Lower leg skin (tissue), 4 donors: ENCODE data around the gene PSPH. TPM values are rescaled to one million over a fixed set of nuclear protein-coding genes. Genes with fewer than 3 reads are reported as not detected.
A peak's percentile ranks its signal among the peaks of the same experiment; 100 is the strongest.
"Not testable (repeated sequence)": the region's sequence is repeated elsewhere in the genome, so short reads cannot be mapped to it uniquely, and the experiment has no call there.

Source experiments
- DNase-seq, 2 donors: peaks; one replicate each; pipeline ENCODE4 v3.0.0-alpha.2; 2019; ENCODE audit warnings: low spot score in 2 of 2
- H3K4me3 ChIP-seq: fragments of 200-600 bp; sonication (generic); 2 replicates; pipeline ENCODE4 v1.5.1; 2017; ENCODE audit warnings: mild to moderate bottlenecking, low read depth; ENCODE audit not compliant: poor library complexity, severe bottlenecking
- POLR2A ChIP-seq, 2 donors: fragments of 450-650 bp; IDR thresholded peaks; one replicate each; pipeline ENCODE4 v1.6.1; 2016 to 2017; ENCODE audit warnings: antibody characterized with exemption in 2 of 2, mild to moderate bottlenecking in 1 of 2, moderate library complexity in 1 of 2
- WGBS, 2 donors: methylation state at CpG; one replicate each; pipeline ENCODE4 v1.1.5; 2018; 5-methylcytosine and 5-hydroxymethylcytosine counted together
- intact Hi-C: fragments of 100-400 bp; cut with DNase I; formaldehyde crosslinking; loops from one replicate; pipeline ENCODE4 v1.15.0; 2023; ENCODE audit warnings: low total_unique reads
- total RNA-seq, 4 donors: library from RNA; depleted of rRNA; stranded (reverse); fragments of >200 nt; gene quantifications; one replicate each; pipeline ENCODE4 v1.1.0, GENCODE V29; 2016
- TF ChIP-seq, protein P1 (sequence below), 3 donors: fragments of 450-650 bp; IDR thresholded peaks; one replicate each; pipeline ENCODE4 v1.5.1; 2016; ENCODE audit warnings: antibody characterized with exemption in 3 of 3, mild to moderate bottlenecking in 3 of 3, moderate library complexity in 2 of 3

The PSPH gene
- total RNA-seq, 4 donors from 2014 or later: 7.4 to 13.1 (median 9.8) TPM

DNA sequence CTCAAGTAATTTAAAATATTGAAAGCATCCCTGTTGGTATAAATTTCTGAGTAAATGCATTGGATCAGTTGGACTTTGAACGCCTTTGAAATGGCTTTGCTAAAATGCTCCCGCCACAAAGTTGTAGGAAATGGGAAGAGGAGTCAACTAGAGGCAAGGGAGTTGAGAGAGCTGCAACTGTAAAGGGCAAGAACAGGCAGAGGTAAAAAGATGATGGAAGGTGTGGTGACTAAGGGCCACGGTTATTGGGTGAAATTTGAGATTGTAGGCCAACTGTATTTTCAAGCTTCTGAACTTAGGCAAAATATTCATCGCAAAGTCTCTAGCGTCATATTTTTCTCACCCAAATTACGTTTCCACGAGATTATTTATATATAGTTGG, 12.2 kb upstream of the PSPH start:
- 66 to 67% methylated on average over 7 of the region's 7 CpGs for WGBS, 2 donors
- no peak overlapping the region for H3K4me3 ChIP-seq
- TF ChIP-seq, protein P1, sequence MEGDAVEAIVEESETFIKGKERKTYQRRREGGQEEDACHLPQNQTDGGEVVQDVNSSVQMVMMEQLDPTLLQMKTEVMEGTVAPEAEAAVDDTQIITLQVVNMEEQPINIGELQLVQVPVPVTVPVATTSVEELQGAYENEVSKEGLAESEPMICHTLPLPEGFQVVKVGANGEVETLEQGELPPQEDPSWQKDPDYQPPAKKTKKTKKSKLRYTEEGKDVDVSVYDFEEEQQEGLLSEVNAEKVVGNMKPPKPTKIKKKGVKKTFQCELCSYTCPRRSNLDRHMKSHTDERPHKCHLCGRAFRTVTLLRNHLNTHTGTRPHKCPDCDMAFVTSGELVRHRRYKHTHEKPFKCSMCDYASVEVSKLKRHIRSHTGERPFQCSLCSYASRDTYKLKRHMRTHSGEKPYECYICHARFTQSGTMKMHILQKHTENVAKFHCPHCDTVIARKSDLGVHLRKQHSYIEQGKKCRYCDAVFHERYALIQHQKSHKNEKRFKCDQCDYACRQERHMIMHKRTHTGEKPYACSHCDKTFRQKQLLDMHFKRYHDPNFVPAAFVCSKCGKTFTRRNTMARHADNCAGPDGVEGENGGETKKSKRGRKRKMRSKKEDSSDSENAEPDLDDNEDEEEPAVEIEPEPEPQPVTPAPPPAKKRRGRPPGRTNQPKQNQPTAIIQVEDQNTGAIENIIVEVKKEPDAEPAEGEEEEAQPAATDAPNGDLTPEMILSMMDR (IDR thresholded peaks at IDR 0.05): no peak
- no peak for TF ChIP-seq POLR2A (IDR thresholded peaks at IDR 0.05)
- intact Hi-C loops: no loop called here
- peak in 1 of 2 donors; percentile 13 for DNase-seq

DNA sequence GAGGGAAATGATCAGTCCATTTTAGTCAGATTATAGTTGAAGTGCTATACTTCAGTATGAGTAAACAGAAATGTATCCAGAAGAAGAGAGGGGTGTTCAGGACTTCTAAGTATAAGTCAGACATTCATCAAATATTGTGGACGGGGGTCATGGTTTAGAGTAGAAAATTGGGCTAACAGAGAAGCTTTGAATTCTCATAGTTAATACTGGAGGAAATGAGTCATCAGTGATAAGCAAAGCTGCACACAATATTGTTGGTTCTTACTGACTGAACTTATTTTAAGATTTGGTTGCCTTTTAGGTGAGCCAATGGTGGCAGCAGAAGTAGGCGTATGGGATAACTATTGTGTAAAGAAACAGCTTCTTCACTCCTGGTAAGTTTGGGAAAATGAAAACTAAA, 11.1 kb upstream of the PSPH start:
- intact Hi-C loops: no loop called here
- 86 to 88% methylated on average over 2 of the region's 2 CpGs for WGBS, 2 donors

DNA sequence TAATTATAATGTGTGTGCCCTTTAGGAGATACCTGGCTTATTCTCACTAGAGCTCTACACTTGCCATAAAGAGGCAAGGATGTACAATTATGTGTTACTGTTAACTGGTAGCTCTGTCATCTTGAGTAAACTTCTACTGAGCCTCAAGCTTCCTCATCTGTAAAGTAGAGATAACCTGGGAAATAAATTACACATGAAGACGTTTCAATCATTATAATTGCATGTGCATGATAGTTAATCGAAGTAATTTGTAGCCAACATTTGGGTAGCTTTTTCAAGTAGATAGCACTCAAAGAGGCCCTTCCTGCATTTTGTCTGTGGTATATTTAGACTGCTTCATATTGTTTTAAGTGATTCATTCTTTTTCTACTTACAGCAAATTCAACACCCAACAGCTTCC, 2.7 kb upstream of the PSPH start:
- WGBS, 2 donors: 76 to 86% methylated on average over 2 of the region's 2 CpGs
- no peak for TF ChIP-seq POLR2A (IDR thresholded peaks at IDR 0.05)
- TF ChIP-seq, protein P1 (IDR thresholded peaks at IDR 0.05): no peak
- intact Hi-C loops: no loop called here
- DNase-seq: no peak
- H3K4me3 ChIP-seq: no peak overlapping the region

More for the DNA sequence above, 11.1 kb upstream of the PSPH start:
- no peak for DNase-seq
- TF ChIP-seq, protein P1 (IDR thresholded peaks at IDR 0.05): no peak
- no peak for TF ChIP-seq POLR2A (IDR thresholded peaks at IDR 0.05)
- no peak overlapping the region for H3K4me3 ChIP-seq

DNA sequence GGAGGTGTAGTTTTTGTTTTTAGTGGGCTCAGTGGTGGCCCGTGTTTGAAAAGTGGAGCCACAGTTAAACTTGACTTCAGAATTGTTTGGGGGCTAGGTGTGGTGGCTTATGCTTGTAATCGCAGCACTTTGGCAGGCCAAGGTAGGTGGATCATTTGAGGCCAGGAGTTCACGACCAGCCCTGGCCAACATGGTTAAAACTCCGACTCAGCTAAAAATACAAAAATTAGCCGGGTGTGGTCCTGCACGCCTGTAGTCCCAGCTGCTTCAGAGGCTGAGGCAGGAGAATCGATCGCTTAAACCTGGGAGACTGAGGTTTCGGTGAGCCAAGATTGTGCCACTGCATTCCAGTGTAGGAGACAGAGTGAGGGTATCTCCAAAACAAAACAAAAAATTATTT, 2.1 kb upstream of the PSPH start:
- no peak for DNase-seq
- 75 to 81% methylated on average over 9 of the region's 9 CpGs for WGBS, 2 donors
- TF ChIP-seq, protein P1 (IDR thresholded peaks at IDR 0.05): no peak
- no peak for TF ChIP-seq POLR2A (IDR thresholded peaks at IDR 0.05)
- intact Hi-C loops: no loop called here
- H3K4me3 ChIP-seq: no peak overlapping the region

DNA sequence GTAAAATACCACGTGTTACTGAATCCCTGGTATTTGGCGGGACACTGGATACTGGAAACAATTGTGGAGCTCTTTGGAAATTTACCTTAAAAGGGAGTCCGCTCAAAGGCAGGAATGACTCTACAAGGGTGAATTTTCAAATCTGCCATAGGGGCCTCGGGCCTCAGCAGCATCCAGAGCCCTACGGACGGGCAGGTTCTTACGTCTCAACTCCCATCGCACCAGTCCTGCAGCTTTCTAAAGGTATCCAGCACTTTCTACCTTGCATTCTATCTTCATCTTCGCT, 248 bp downstream of the PSPH start:
- no peak for DNase-seq
- WGBS, 2 donors: 0 to 1% methylated on average over 8 to 9 of the region's 9 CpGs
- peak overlapping the region; percentile 61 for H3K4me3 ChIP-seq
- intact Hi-C loops: no loop called here
- TF ChIP-seq POLR2A (IDR thresholded peaks at IDR 0.05): no peak

DNA sequence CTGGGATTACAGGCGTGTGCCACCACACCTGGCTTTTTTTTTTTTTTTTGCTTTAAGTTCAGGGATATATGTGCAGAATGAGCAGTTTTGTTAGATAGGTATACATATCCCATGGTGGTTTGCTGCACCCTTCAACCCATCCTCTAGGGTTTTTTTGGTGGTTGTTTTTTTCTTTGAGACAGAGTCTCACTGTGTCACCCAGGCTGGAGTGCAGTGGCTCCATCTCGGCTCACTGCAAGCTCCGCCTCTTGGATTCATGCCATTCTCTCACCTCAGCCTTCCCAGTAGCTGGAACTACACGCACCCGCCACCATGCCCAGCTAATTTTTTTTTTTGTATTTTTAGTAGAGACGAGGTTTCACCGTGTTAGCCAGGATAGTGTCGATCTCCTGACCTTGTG, 2.5 kb downstream of the PSPH start:
- H3K4me3 ChIP-seq, DNase-seq, intact Hi-C loops: not testable (repeated sequence)
- 59 to 63% methylated on average over 8 of the region's 8 CpGs for WGBS, 2 donors

DNA sequence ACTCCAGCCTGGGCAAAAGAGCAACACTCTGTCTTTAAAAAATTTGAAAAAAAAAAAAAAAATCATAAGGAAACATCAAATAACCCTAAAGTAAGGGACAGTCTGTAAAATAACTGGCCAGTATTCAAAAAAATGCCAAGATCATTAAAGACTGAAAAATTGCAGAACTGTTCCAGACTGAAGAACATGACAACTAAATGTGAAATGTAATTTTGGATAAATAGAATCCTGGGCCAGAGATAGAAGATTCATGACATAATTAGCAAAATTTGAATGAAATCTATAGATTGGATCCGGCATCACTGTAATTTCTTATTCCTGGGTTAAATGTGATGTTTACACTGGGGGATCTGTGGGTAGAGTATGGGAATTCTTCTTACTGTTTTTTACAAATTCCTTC, 3.0 kb downstream of the PSPH start:
- TF ChIP-seq, protein P1 (IDR thresholded peaks at IDR 0.05): no peak
- no peak for TF ChIP-seq POLR2A (IDR thresholded peaks at IDR 0.05)
- DNase-seq: no peak
- H3K4me3 ChIP-seq: no peak overlapping the region
- WGBS, 2 donors: 83 to 84% methylated on average over 1 of the region's 1 CpG
- intact Hi-C loops: no loop called here

DNA sequence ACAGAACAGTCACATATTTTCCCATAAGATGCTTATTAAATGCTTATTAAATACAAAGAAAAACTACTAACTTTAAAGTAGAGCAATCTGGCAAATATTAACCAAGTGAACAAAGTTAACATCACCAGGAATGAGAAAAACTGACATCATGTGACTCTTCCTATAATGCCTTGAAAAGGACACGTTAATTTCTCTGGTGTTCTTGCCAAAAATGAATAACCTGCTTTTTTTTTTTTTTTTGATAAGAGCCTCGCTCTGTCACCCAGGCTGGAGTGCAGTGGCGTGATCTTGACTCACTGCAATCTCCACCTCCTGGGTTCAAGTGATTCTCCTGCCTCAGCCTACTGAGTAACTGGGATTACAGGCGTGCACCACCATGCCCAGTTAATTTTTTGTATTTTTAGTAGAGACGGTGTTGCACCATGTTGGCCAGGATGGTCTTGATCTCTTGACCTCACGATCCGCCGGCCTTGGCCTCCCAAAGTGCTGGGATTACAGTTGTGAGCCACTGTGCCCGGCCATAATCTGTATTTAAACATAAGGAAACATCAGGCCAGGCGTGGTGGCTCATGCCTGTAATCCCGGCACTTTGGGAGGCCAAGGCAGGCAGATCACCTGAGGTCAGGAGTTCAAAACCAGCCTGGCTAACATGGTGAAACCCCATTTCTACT, 3.7 kb downstream of the PSPH start:
- WGBS, 2 donors: 75 to 86% methylated on average over 11 of the region's 11 CpGs
- DNase-seq, H3K4me3 ChIP-seq, intact Hi-C loops: not testable (repeated sequence)
